Measurements from ENCODE around the gene C19orf53. TPM values are rescaled to one million over a fixed set of nuclear protein-coding genes. Genes with fewer than 3 reads are reported as not detected.
A peak's percentile ranks its signal among the peaks of the same experiment; 100 is the strongest.
"Not testable (repeated sequence)": the region's sequence is repeated elsewhere in the genome, so short reads cannot be mapped to it uniquely, and the experiment has no call there.

Gene C19orf53
- total RNA-seq, 1 donor from 2014 or later, result 162 TPM

DNA sequence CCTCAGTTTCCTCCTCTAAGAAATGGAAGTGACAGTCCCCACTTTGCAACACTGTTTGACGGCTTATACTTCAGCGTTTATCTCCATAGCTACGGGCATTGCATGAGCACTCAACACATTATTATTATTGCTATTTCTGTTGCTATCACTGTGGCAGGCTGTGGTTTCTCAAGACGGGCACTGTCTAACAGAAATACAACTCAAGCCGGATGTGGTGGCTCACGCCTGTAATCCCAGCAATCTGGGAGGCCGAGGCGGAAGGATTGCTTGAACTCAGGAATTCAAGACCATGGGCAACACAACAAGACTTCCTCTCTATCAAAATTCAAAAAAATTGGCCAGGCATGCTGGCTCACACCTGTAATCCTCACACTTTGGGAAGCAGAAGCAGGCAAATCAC is 16.1 kb downstream of the C19orf53 start:
- no peak for DNase-seq (ENCODE audit: low spot score)
- H3K36me3 Mint-ChIP-seq (ENCODE audit: low read depth), result no peaks in the 10 kb centered on the region
- no peaks in the 10 kb centered on the region for H3K27me3 Mint-ChIP-seq (ENCODE audit: insufficient read depth)
- peaks cover 35% of the 10 kb centered on the region for H3K4me1 Mint-ChIP-seq (ENCODE audit: low read depth)
- intact Hi-C loops (cut with micrococcal nuclease), result no loop called here
- H3K27ac Mint-ChIP-seq, result peak overlapping the region; percentile 71
- no peak overlapping the region for H3K4me3 Mint-ChIP-seq
- H3K9me3 Mint-ChIP-seq, result no peaks in the 10 kb centered on the region

DNA sequence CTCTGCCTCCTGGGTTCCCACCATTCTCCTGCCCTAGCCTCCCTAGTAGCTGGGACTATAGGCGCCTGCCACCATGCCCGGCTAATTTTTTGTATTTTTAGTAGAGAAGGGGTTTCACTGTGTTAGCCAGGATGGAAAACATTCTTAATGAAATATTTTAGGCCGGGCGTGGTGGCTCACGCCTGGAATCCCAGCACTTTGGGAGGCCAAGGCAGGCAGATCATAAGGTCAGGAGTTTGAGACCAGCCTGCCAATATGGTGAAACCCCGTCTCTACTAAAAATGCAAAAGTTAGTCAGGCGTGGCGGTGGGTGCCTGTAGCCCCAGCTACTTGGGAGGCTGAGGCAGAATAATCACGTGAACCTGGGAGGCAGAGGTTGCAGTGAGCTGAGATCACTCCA is 19.1 kb downstream of the C19orf53 start:
- Mint-ChIP-seq H3K4me1 (ENCODE audit: low read depth) (peaks cover 42% of the 10 kb centered on the region), H3K4me3 (peak overlapping the region; percentile 99)
- H3K9me3 Mint-ChIP-seq; H3K27me3 Mint-ChIP-seq (ENCODE audit: insufficient read depth); DNase-seq (ENCODE audit: low spot score); intact Hi-C loops (cut with micrococcal nuclease); H3K36me3 Mint-ChIP-seq (ENCODE audit: low read depth); H3K27ac Mint-ChIP-seq: not testable (repeated sequence)

DNA sequence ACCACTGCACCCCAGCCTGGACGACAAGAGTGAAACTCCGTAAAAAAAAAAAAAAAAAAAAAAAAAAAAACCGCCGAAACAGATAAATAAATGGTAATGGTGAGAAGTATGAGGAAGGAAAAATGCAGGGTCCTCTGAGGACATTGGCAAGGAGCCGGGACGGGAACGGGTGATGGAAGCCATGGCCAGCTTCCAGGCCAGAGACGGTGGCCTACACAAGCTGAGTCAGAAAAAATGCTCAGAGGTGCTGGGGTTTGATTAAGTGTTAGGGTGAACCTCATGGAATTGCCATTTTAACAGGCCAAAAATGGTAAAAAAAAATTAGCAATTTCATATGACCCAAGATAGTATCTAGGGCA is 20.1 kb downstream of the C19orf53 start:
- Mint-ChIP-seq H3K27ac (peak overlapping the region; percentile 93), H3K36me3 (ENCODE audit: low read depth) (no peaks in the 10 kb centered on the region), H3K4me1 (ENCODE audit: low read depth) (peaks cover 33% of the 10 kb centered on the region), H3K4me3 (peak overlapping the region; percentile 99), H3K27me3 (ENCODE audit: insufficient read depth) (no peaks in the 10 kb centered on the region), H3K9me3 (no peaks in the 10 kb centered on the region)
- no peak for DNase-seq (ENCODE audit: low spot score)
- intact Hi-C loops (cut with micrococcal nuclease), result no loop called here

DNA sequence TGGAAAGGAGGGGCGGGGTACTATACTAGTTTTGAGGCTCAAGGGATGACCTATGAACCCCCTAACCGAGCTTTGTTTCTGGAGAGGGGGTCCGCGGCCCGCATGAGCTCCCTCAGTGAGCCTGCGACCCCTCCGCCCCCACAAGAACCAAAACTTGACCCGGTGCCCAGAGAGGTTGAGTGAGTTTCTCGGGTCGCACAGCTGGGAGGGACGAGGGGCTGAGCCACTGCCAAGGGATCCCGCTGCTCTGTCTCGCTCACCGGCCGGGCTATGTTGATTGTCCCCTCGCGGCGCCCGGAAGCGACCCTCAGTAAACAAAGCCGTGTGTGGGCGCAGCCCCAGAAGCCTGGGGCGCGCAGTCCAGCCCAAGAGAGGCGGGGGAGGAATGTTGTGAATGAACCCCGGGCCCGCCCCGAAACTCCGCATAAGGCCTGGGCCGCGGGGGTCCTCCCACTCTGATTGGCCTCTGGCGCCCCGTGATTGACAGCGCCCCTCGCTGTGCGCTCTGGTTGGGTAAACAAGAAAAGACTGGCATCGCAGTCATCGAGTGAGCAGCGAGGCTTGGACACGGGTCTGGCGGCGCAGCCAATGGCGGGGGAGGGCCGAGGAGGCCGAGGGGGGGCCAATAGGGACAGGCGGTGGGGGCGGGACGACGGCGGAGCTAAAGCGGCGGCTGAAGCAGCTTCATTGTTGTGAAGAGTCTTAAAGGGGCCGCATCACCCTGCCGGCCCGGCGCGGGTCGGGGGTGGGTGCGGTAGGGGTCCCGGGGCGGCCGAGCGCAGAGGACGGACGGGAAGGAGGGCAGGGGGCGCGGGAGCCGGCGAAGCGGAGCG is 20.7 kb downstream of the C19orf53 start, which contains the start of gene ZSWIM4:
Gene ZSWIM4, plus strand, starts transcription at position 687 of the 833 bp plus-strand sequence. CDS start 206 bp downstream, outside the sequence.
- Mint-ChIP-seq H3K4me1 (ENCODE audit: low read depth) (peaks cover 33% of the 10 kb centered on the region), H3K27me3 (ENCODE audit: insufficient read depth) (no peaks in the 10 kb centered on the region), H3K4me3 (peak within 1 kb of the TSS; percentile 99), H3K36me3 (ENCODE audit: low read depth) (no peaks in the 10 kb centered on the region), H3K9me3 (no peaks in the 10 kb centered on the region), H3K27ac (peak within 1 kb of the TSS; percentile 93)
- intact Hi-C loops (cut with micrococcal nuclease), result loop anchor here (1.0 to 5.0 kb wide), 7 partner anchors 10 to 157 kb away; partner anchors contain the start of genes C19orf53 and DCAF15
- peak; percentile 95 for DNase-seq (ENCODE audit: low spot score)

DNA sequence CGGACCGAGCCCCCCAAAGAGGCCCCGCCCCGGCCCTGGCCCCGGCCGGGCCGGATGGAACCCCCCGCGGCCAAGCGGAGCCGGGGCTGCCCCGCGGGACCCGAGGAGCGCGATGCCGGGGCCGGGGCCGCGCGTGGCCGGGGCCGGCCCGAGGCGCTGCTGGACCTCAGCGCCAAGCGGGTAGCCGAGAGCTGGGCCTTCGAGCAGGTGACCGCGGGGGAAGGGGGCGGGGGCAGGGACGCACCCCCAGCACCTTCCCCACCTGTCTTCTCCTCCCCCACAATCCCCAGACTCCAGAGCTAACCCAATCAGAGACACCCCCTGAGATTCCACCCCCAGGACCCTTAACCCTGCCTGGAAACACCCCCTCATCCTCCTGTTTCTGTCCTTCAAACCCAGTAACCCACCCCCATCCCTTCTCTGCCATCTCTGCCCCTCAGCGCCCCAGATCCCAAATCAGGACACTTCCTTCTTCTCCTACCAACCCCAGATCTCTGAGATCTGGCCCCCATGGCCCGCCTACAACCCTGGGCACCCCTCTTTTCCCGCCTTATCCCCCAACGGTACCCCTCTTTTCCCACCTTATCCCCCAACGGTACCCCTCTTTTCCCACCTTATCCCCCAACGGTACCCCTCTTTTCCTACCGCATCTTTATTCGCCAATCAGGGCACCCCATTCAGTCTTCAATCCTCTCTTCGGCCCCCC is 21.5 kb downstream of the C19orf53 start:
- intact Hi-C loops (cut with micrococcal nuclease), result loop anchor here (1.0 to 5.0 kb wide), 7 partner anchors 10 to 157 kb away; partner anchors contain the start of genes C19orf53 and DCAF15
- H3K4me1 Mint-ChIP-seq (ENCODE audit: low read depth), result peaks cover 29% of the 10 kb centered on the region
- no peak for DNase-seq (ENCODE audit: low spot score)
- H3K4me3 Mint-ChIP-seq, result peak overlapping the region; percentile 88
- H3K9me3 Mint-ChIP-seq, result no peaks in the 10 kb centered on the region
- H3K27ac Mint-ChIP-seq, result peak overlapping the region; percentile 88
- no peaks in the 10 kb centered on the region for H3K36me3 Mint-ChIP-seq (ENCODE audit: low read depth)
- H3K27me3 Mint-ChIP-seq (ENCODE audit: insufficient read depth), result no peaks in the 10 kb centered on the region

DNA sequence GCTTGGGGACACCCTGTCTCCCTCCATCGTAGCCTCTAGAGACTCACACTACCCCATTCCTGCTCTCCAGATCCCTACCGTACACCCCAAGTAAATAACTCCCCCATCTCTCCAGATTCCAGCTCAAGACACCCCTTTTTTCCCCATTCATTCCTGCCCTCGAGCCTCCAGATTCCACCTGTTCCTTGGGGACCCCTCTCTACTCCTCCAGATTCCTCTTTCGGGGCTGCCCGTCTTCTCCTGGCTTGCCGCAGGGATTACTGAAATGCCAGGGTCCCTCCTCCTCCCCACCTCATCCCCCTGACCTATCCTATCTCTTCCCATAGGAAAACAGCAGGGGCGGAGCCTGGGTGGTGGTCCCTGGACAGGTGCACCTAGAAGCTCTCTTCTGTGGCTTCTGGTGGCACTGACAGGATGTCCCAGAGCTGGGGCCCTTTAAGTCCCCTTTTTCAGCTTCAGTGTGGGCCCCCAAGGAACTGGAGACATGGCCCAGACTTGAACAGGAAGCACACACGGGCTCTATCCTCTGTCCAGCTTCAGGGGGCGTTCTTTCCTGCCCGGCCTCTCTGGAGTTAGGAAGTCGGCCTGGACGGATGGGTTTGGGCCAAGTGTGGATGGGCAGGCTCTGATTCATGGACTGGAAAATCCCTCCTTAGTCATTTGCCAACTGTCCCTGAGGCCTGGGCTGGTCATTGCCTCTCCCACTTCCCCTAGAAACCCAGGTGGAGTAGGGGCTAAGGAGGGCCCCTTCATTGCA is 22.2 kb downstream of the C19orf53 start:
- Mint-ChIP-seq H3K27me3 (ENCODE audit: insufficient read depth) (no peaks in the 10 kb centered on the region), H3K27ac (peak overlapping the region; percentile 88), H3K36me3 (ENCODE audit: low read depth) (peaks cover 6% of the 10 kb centered on the region), H3K9me3 (no peaks in the 10 kb centered on the region), H3K4me3 (peak overlapping the region; percentile 88), H3K4me1 (ENCODE audit: low read depth) (peaks cover 29% of the 10 kb centered on the region)
- intact Hi-C loops (cut with micrococcal nuclease), result loop anchor here (5.0 kb wide), 1 partner anchor 156 kb away; the partner anchor contains the start of gene DCAF15
- no peak for DNase-seq (ENCODE audit: low spot score)

DNA sequence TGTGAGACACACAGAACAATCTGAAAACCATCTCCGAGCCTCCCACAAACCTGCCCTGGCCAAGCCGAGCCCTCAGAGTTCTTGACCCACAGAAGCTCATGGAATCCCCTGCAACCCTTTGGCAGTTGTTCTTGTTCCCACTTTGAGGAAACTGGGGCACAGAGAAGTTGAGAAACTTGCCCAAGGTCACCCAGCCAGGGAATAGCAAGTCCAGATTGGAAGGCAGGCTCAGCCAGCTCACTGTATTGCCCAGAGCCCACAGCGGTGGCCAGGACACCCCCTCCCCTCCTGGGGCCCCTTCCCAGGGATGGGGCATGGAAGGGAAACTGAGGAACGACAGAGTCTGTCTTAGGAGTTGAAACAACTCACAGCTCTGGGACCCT is 22.8 kb downstream of the C19orf53 start:
- Mint-ChIP-seq H3K36me3 (ENCODE audit: low read depth) (peaks cover 6% of the 10 kb centered on the region), H3K4me1 (ENCODE audit: low read depth) (peaks cover 29% of the 10 kb centered on the region), H3K9me3 (no peaks in the 10 kb centered on the region), H3K4me3 (peak overlapping the region; percentile 88), H3K27me3 (ENCODE audit: insufficient read depth) (no peaks in the 10 kb centered on the region), H3K27ac (peak overlapping the region; percentile 88)
- no peak for DNase-seq (ENCODE audit: low spot score)
- intact Hi-C loops (cut with micrococcal nuclease), result loop anchor here (5.0 kb wide), 1 partner anchor 155 kb away; the partner anchor contains the start of gene DCAF15

DNA sequence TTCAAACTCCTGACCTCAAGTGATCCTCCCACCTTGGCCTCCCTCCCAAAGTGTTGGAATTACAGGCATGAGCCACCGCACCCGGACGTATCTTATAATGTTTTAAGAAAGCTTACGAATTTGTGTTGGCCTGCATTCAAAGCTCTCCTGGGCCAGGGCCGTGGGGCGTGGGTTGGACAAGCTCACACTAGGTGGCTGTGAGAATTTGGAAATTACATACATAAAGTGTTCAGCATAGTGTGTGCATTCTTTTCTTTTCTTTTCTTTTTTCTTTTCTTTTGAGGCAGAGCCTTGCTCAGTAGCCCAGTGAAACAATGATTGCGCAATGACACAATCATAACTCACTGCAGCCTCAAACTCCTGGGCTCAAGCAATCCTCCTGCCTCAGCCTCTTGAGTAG is 23.6 kb downstream of the C19orf53 start:
- no peaks in the 10 kb centered on the region for H3K27me3 Mint-ChIP-seq (ENCODE audit: insufficient read depth)
- no peak overlapping the region for H3K4me3 Mint-ChIP-seq
- no peaks in the 10 kb centered on the region for H3K9me3 Mint-ChIP-seq
- H3K4me1 Mint-ChIP-seq (ENCODE audit: low read depth), result peaks cover 29% of the 10 kb centered on the region
- intact Hi-C loops (cut with micrococcal nuclease), result loop anchor here (5.0 kb wide), 1 partner anchor 154 kb away; the partner anchor contains the start of gene DCAF15
- no peak overlapping the region for H3K27ac Mint-ChIP-seq
- no peak for DNase-seq (ENCODE audit: low spot score)
- H3K36me3 Mint-ChIP-seq (ENCODE audit: low read depth), result peaks cover 8% of the 10 kb centered on the region

DNA sequence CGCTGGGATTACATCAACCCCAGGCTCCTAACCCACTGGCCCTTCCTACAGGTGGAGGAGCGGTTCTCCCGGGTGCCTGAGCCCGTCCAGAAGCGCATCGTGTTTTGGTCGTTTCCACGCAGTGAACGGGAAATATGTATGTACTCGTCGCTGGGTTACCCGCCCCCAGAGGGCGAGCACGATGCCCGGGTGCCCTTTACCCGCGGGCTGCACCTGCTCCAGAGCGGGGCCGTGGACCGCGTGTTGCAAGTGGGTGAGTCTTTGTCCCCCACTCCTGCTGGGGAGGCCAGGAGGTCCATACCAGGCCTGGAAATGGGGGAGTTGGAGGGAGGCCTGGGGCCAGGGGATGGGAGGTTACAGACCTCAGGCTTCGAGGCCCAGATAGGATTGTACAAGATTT is 25.4 kb downstream of the C19orf53 start:
- peaks cover 8% of the 10 kb centered on the region for H3K36me3 Mint-ChIP-seq (ENCODE audit: low read depth)
- H3K27me3 Mint-ChIP-seq (ENCODE audit: insufficient read depth), result no peaks in the 10 kb centered on the region
- no peak for DNase-seq (ENCODE audit: low spot score)
- H3K4me3 Mint-ChIP-seq, result no peak overlapping the region
- peaks cover 19% of the 10 kb centered on the region for H3K4me1 Mint-ChIP-seq (ENCODE audit: low read depth)
- no peaks in the 10 kb centered on the region for H3K9me3 Mint-ChIP-seq
- intact Hi-C loops (cut with micrococcal nuclease), result loop anchor here (5.0 kb wide), 1 partner anchor 153 kb away; the partner anchor contains the start of gene DCAF15
- H3K27ac Mint-ChIP-seq, result no peak overlapping the region

DNA sequence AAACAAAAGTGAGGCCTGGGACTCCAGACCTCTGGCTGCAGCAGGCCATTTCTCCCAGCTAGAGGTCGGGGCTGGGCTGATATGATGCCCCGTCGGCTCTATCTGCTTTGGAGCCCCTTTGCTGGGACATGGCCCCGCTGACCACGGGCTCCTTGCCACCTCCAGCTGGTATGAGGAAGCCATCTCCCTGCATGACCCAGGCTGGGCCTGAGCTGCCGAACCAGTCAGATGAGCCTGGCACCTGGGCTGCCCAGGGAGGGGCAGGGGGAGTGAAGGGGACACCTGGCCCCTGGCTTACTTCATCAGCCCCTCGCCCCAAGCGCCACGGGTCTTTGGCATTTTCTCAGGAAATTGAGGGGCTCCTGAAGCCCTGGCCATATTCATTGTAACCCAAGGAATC is 28.8 kb downstream of the C19orf53 start:
- Mint-ChIP-seq H3K9me3 (no peaks in the 10 kb centered on the region), H3K27me3 (ENCODE audit: insufficient read depth) (no peaks in the 10 kb centered on the region), H3K4me1 (ENCODE audit: low read depth) (peaks cover 5% of the 10 kb centered on the region), H3K27ac (no peak overlapping the region), H3K4me3 (no peak overlapping the region), H3K36me3 (ENCODE audit: low read depth) (peaks cover 11% of the 10 kb centered on the region)
- intact Hi-C loops (cut with micrococcal nuclease), result no loop called here
- DNase-seq (ENCODE audit: low spot score), result no peak

DNA sequence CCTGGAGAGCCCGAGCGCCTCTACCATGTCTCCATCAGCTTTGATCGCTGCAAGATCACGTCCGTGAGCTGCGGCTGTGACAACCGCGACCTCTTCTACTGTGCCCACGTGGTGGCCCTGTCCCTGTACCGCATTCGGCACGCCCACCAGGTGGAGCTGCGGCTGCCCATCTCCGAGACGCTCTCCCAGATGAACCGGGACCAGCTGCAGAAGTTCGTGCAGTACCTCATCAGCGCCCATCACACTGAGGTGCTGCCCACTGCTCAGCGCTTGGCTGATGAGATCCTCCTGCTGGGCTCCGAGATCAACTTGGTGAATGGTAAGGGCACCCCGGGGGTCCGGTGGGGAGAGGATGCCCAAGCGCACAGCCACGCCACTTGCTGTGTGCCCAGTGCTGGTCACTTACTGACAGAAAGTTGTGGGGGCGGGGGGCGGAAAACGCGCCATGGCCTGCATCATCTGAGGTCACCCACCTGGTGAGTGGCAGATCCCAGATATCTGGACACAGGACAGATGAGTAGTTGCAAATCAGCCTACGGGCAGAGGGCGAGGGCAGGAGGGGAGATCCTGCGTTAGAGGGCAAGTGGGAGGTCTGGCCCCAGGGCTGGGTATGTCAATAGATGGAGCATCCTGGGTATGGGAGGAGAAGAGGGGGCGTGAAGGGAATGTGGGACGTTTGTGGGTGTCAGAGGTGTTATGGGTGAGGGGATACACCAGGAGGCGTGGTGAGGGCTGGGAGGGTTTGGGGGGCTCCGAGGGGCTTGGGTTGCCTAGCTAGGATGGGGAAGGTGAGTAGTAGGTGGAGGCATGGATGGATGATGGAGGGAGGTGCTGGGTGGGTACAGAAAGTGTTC is 30.8 kb downstream of the C19orf53 start:
- Mint-ChIP-seq H3K9me3 (no peaks in the 10 kb centered on the region), H3K27me3 (ENCODE audit: insufficient read depth) (no peaks in the 10 kb centered on the region), H3K4me3 (no peak overlapping the region), H3K27ac (no peak overlapping the region), H3K4me1 (ENCODE audit: low read depth) (peaks cover 5% of the 10 kb centered on the region), H3K36me3 (ENCODE audit: low read depth) (peaks cover 17% of the 10 kb centered on the region)
- intact Hi-C loops (cut with micrococcal nuclease), result no loop called here
- no peak for DNase-seq (ENCODE audit: low spot score)

DNA sequence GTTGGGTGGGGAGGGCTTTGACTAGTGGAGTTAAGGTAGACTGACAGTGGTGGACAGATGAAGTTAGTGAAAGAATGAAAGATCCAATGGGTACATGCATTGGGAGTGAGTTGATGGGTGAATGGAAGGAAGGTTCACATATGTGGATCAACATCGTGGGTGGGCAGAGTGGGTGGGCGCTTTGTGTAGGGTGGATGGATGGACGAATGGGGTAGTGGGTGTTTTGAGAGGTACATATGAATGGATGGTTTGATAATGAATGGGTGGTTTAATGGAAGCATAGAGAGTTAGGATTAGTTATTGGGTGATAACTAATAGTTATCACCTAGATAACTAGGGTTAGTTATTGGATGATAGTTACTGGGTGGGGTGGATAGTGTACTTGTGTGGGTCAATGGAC is 32.5 kb downstream of the C19orf53 start:
- intact Hi-C loops (cut with micrococcal nuclease), result no loop called here
- no peak for DNase-seq (ENCODE audit: low spot score)
- H3K4me1 Mint-ChIP-seq (ENCODE audit: low read depth), result peaks cover 5% of the 10 kb centered on the region
- no peak overlapping the region for H3K27ac Mint-ChIP-seq
- no peak overlapping the region for H3K4me3 Mint-ChIP-seq
- H3K9me3 Mint-ChIP-seq, result no peaks in the 10 kb centered on the region
- peaks cover 10% of the 10 kb centered on the region for H3K36me3 Mint-ChIP-seq (ENCODE audit: low read depth)
- no peaks in the 10 kb centered on the region for H3K27me3 Mint-ChIP-seq (ENCODE audit: insufficient read depth)

Measured in activated T-helper 1 cell treated with anti-CD3 and anti-CD28 coated beads, Interleukin-12 subunit alpha, Interleukin-12 subunit beta, Interleukin-2, Interleukin-4 antibody, amounts not matched to agents 30 ng/mL and 10 ng/mL and 1 ng/mL, durations not matched to agents 14 hours and 24 hours and 36 hours (primary cell).